NCI-H2227 (cell line): Measurements from ENCODE around the gene FRMD1.

Experiments
- DNase-seq: peaks from one replicate; lab custom pipeline; 2025; ENCODE audit not compliant: unreplicated experiment; lab: John Stamatoyannopoulos, UW

Gene FRMD1

GRCh38 chr6:168078943-168079405 is at the start of gene FRMD1:
Gene FRMD1, minus strand, starts transcription at chr6:168079212. Its CDS starts 118 bp downstream, at chr6:168079094.
- DNase-seq: no peak

DNA sequence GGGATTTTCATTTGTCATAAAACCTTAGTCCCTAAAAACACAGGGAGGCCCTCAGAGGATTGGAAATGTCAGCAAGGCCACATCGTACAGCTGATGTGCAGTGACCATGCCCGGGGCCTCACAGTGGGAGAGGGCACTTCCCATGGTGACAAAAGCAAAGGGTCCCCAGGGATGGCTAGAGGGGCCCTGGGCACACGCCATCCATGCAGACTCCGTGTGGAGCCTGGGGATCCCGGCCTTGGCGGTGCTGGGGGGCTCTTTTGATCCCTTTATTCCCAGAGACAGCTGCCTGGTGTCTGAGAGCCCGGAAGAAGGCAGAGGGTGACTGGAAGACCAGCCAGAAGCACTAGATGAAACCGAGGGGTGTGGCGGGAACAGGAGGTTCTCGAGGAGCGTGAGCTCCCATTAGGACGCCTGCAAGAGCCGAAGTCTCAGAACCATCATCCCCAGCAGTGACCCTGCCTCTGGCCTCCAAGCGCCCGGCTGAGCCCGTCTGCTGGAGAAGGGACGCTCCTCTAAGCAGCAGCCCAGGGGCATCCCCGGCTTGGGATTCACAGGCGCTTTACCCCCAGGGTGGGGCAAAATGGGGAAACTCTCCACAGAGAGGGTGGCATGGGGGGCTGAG is 49.1 kb upstream of the FRMD1 start:
- DNase-seq: no peak

DNA sequence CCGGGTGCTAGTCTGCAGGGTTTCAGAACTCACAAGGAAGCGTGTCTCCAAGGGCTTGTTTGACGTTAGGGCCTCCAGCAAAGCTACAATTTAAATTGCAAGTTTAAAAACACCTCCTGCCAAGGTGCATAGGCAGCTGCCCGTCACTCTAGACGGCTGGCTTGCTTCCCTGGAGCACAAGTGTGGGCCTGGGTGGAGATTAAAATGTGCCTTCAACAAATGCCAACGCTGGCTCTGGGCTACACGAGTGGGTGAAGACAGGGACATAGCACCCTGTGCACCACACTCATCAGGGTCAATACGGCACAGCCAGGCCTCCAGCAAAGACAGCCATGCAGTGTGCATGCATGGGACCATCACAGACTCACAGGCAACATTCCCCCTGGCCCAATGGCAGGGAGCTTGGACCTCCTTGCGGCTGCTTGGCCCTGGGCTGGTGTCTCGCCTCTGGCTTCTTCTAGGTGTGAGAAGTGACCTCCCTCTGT is 48.4 kb upstream of the FRMD1 start:
- DNase-seq: no peak

- no peak for DNase-seq
Measured at GRCh38 chr6:168126566-168127383, 47.8 kb upstream of the FRMD1 start.

GRCh38 chr6:168125429-168126001 is 46.5 kb upstream of the FRMD1 start:
- DNase-seq: no peak

DNA sequence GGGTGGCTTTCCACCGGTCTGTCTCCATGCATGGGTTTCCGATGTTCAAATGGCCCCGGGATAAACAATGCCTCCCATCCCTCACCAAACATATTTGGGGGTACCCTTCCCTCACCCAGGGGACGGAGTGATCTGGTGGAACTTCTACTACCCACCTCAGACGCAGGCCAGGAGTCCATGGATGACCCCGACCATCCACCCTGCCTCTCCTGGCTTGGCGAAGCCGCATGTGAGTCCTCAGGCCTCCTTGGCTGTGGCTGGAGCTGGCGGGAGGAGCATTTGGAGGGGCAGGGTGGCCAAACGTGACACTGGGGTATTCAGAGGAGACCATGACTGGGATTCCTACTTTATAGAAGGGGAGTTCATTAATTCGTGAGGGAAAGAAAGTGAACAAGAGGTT is 45.9 kb upstream of the FRMD1 start:
- no peak for DNase-seq

DNA sequence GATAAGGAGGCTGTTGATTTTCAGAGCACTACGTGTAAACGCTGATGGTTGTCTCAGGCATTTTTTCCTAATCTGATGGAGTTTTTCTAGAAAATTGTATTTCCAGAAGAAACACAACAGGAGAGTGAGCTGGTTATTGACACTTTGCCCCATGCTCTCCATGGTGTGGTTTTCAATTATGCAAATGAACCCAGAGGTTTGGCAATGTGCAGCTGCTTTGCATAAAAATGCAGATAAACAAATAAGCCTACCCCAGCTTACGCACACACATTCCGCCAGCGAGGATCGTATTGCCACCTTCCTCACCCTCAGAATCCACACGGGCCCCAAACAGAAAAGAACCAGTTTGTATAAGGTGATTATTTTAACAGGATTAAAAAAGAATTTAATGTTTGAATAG is 45.1 kb upstream of the FRMD1 start:
- no peak for DNase-seq

DNA sequence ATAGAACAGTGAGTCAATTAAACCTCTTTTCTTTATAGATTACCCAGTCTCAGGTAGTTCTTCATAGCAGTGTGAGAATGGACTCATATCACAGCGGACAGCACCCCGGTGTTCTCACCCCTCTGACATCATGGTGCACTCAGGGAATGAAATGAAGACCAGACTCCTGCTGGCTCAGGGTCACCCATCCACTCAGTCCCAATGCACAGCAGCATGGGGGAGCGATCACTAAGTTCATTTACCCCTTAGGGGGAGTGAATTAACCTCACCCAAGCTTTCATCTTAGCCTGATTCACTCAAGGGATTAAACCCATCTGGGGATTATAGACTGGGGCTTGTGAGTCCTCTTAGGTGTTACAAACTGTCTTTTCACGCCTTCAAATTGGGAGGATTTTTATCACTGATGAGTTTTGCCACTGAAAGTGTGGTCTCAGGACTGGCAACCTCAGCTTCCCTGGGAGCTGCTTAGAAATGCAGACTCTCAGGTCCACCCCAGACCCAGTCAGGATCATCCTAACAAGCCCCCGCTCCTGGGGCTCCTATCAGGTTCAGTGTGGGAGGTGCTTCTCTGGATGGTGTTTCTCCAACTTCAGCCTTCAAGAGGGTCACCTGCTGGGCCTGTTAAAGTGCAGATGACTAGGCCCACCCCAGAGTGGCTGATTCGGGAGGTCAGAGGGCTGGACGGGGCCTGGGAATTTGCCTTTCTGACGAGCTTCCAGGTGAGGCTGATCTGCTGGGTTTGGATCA is 44.3 kb upstream of the FRMD1 start:
- DNase-seq: no peak

- DNase-seq: no peak
Measured at GRCh38 chr6:168122521-168122920, 43.5 kb upstream of the FRMD1 start.

GRCh38 chr6:168122011-168122410 is 43.0 kb upstream of the FRMD1 start:
- no peak for DNase-seq

GRCh38 chr6:168121303-168121665 is 42.3 kb upstream of the FRMD1 start:
- DNase-seq: no peak

DNA sequence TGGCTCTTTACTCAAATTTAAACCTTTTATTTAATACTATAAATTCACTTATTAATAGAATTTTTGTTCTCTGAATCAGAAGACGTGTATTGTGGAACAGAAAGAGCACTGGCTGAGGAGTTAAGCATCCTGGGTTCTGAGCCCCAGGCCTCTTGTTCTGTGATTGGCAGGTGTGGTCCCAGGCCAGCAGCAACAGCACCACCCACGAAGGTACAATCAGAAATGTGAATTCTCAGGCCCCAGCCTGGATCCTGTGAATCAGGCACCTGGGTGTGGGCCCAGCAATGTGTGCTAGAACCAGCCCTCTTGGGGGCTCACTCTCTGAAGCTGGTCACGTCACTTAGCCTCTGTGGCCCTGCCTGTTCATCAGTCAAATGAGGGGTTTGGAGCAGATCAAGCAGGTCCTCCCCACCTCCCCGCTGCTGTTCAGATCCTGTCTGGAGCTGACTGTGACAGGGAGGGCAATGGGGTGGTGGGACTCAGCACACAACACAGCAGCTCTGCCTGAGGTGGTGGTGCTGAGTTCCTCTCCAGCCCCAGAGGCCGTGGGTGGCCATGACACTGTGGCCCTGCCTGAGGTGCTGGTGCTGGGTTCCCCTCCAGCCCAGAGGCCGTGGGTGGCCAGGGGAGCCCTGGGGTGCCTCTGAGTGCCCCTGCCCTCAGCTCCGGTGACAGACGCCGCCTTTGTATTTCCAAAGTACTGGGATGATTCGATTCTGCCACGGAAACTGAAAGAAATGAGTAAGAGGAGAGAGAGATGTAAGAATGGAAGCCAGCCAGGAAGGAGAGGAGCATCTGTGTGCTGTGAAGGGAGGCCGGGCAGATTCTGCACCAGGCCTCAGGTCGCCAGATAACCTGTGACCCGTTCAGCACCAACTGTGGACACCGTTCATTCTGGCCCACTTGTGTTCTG is 41.6 kb upstream of the FRMD1 start:
- DNase-seq: no peak

DNA sequence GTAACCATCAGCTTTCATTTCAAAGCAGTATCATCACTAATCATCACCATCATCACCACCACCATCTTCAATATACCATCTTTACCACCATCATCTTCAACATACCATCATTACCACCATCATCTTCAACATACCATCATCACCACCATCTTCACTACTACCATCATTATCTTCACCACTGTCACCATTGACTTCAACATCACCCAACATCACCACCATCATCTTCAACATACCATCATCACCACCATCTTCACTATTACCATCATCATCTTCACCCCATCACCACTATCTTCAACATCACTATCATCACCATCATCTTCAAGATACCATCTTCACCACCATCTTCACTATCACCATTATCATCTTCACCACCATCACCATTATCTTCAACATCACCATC is 40.5 kb upstream of the FRMD1 start:
- no peak for DNase-seq

- DNase-seq: no peak
Measured at GRCh38 chr6:168118935-168119334, 39.9 kb upstream of the FRMD1 start.

DNA sequence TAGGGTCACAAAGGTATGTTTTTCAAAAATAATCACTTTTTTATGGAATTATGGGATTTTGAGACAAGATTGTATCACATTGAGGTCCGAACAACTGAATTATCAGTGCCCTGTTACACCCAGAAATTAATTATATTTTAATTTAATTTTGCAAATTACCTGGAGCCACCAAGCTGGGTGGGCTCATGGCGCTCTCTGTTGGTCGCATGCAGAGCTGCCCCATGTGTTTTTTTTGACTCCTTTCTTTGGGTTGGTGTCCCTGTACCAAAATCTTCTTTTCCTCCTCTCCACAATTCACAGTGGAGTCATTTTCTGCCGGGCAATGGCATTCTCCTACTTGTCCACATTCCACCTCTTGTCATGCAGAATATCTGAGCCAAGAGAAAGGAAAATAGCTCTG is 38.9 kb upstream of the FRMD1 start:
- DNase-seq: no peak

DNA sequence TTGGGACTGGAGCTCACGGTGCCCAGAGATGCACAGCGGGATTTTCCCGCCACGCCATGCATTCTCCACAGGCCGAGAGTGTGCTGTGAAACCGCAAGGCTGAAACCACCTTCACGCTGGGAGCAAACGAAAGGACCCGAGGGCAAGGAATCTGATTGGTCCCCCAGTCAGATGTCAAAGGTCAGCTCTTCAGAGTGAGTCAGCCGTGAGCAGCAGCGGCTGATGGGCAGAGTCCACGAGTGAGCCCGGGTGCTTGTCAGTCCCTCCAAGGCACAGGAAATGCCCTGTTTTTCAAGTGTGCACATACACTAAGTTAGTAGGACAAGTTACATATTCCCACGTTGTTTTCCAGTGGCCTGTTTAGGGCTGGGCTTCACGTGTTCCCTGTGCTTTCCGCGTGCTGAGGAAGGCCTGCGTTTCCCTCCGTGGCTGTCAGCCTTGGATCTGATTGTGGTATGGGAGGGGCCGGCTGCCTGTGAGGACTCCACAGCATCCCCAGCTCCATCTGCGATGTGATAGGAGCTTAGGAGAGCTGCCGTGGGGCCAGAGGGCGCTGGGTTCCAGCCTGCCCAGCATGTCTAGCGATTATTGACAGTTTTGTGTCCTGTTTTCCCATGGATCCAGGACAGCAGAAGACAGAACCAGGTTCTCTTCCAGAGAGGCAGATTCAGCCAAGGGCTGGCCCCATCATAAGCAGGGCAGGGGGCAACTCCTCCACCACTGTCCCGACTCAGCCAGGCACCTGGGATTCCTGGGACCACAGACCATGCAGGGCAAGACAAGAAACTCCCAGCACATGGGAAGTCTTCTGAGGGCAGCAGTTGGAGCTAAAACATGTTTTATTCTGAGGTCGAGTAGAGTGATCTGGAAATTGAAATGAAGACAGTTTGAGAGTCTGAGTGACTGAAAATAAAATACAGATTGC is 38.2 kb upstream of the FRMD1 start:
- DNase-seq: no peak

- no peak for DNase-seq
Measured at GRCh38 chr6:168116438-168116974, 37.5 kb upstream of the FRMD1 start.

GRCh38 chr6:168115748-168116437 is 36.9 kb upstream of the FRMD1 start:
- no peak for DNase-seq
